C4-2B (cell line): ENCODE measurements around the gene CPNE9.

Experiments
- H3K27ac ChIP-seq: fragments of 450-650 bp; 2 replicates; pipeline ENCODE4 v1.5.1; 2017
- CTCF ChIP-seq: fragments of 450-650 bp; conservative IDR thresholded peaks from 2 replicates; pipeline ENCODE4 v1.5.1; 2017; ENCODE audit warnings: mild to moderate bottlenecking
- ZFX ChIP-seq: fragments of 450-650 bp; IDR thresholded peaks from 2 replicates; pipeline ENCODE4 v1.6.1; 2017

CPNE9 gene

DNA sequence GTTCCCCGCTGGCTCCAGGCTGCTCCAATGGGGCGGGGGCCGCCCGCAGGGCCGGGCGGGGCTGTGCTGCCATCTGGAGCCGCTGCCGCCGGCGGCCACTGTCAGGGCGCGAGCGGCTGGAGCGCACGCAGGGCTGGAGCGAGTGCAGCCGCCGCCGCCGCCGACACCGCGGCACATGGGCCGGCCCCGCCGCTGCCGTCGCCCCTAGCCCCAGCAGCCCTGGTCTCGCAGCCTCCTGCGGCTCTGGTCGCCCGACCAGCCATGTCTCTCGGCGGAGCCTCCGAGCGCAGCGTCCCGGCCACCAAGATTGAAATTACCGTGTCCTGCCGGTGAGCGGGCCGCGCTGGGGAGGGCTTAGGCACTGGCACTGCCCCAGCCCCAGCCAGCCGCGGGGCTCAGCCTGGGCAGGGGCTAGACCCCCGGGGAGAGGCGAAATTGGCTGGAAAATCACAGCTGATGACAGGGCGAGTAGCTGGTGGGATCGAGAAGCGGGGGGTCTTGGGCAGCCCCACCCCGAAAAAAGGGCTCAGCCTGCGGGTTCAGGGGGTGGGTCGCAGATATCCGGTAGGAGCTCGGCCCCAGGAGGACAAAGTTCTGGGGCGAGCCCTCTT is at the start of gene CPNE9:
TSS of gene CPNE9 (plus strand) at position 98 of the 611 bp plus-strand sequence. CDS start at position 262, 164 bp downstream.
- no peak within 1 kb of the TSS for H3K27ac ChIP-seq

GRCh38 chr3:9659849-9660248 is 43.8 kb upstream of the CPNE9 start:
- TF ChIP-seq ZFX (no peak), CTCF (no peak)
- H3K27ac ChIP-seq: no peak overlapping the region

More for the DNA sequence above, at the start of gene CPNE9:
- TF ChIP-seq CTCF (no peak), ZFX (no peak)

GRCh38 chr3:9660972-9661371 is 42.7 kb upstream of the CPNE9 start:
- no peak overlapping the region for H3K27ac ChIP-seq
- TF ChIP-seq ZFX (no peak), CTCF (no peak)

DNA sequence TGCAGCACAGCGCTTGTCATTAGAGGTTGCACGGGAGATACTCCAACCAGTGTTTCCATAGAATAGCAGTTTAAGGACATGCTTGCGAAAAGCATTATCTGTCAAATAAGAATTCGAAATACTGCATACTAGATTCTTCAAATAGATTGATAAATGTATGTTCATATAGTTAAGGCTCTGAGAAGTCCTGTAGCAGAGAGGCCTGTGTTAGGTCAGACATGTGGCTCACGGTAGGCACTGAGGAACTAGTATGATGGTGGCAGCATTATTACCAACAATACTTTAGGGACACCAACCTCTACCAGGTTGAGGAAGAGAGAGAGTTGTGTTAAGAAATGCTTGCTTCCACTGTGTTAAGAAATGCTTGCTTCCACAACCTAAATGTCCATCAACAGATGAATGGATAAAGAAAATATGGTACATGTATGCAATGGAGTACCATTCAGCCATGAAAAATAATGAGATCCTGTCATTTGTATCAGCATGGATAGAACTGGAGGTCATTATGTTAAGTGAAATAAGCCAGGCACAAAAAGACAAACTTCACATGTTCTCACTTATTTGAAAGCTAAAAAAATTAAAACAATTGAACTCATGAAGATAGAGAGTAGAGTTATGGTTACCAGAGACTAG is 39.4 kb upstream of the CPNE9 start:
- TF ChIP-seq ZFX (no peak), CTCF (no peak)

GRCh38 chr3:9666704-9667445 is 36.8 kb upstream of the CPNE9 start:
- no peak for TF ChIP-seq ZFX
- TF ChIP-seq CTCF: no peak
- H3K27ac ChIP-seq: no peak overlapping the region

More for the DNA sequence above, 39.4 kb upstream of the CPNE9 start:
- no peak overlapping the region for H3K27ac ChIP-seq

DNA sequence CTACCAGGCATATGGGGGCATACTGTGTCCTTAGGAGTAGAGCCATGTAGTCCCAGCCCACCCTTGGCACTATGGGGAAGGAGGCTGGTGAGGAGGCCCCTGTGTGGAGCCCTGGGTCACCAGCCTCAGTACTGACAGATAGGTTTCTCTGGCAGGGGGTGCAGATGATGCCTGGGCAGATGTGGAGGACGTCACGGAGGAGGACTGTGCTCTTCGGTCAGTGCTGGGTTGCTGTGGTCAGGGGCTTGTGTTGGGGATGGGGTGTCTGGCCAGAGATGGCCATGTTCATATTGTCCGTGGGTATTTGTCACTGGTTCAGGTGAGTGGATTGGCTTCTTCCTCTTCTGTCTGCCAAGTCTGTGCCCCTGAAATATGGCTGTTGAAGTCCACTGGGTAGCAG is 34.4 kb upstream of the CPNE9 start:
- H3K27ac ChIP-seq: no peak overlapping the region; the same call in 1 of the 2 replicates
- TF ChIP-seq CTCF: no peak
- no peak for TF ChIP-seq ZFX
